Stimulated activated naive CD4-positive, alpha-beta T cell treated with Interleukin-2 at 50 U/mL for 16 hours (primary cell): Measurements from ENCODE around the gene SKAP1.
"Not testable (repeated sequence)": the region's sequence is repeated elsewhere in the genome, so short reads cannot be mapped to it uniquely, and the experiment has no call there.

Source experiments
- DNase-seq: peaks from one replicate; lab custom pipeline; 2025; lab: John Stamatoyannopoulos, UW

Gene SKAP1

GRCh38 chr17:48317732-48318131 is 112.3 kb downstream of the SKAP1 start:
- no peak for DNase-seq

- no peak for DNase-seq
Measured at GRCh38 chr17:48314716-48315115, 115.3 kb downstream of the SKAP1 start.

- no peak for DNase-seq
Measured at GRCh38 chr17:48313096-48313755, 116.8 kb downstream of the SKAP1 start.

- no peak for DNase-seq
Measured at GRCh38 chr17:48311324-48311723, 118.7 kb downstream of the SKAP1 start.

- no peak for DNase-seq
Measured at GRCh38 chr17:48310748-48311213, 119.2 kb downstream of the SKAP1 start.

- DNase-seq: no peak
Measured at GRCh38 chr17:48308581-48308980, 121.4 kb downstream of the SKAP1 start.

GRCh38 chr17:48307814-48308411 is 122.1 kb downstream of the SKAP1 start:
- DNase-seq: peak; percentile 15

GRCh38 chr17:48307255-48307654 is 122.8 kb downstream of the SKAP1 start:
- DNase-seq: no peak

- DNase-seq: no peak
Measured at GRCh38 chr17:48301002-48301401, 129.0 kb downstream of the SKAP1 start.

- DNase-seq: no peak
Measured at GRCh38 chr17:48299760-48300159, 130.3 kb downstream of the SKAP1 start.

GRCh38 chr17:48297825-48298224 is 132.2 kb downstream of the SKAP1 start:
- DNase-seq: no peak

GRCh38 chr17:48296453-48296852 is 133.6 kb downstream of the SKAP1 start:
- no peak for DNase-seq

GRCh38 chr17:48295362-48296288 is 134.4 kb downstream of the SKAP1 start:
- no peak for DNase-seq

GRCh38 chr17:48294806-48295361 is 135.1 kb downstream of the SKAP1 start:
- no peak for DNase-seq

GRCh38 chr17:48294020-48294805 is 135.8 kb downstream of the SKAP1 start:
- no peak for DNase-seq

GRCh38 chr17:48293319-48294019 is 136.5 kb downstream of the SKAP1 start:
- no peak for DNase-seq

GRCh38 chr17:48290378-48290777 is 139.6 kb downstream of the SKAP1 start:
- no peak for DNase-seq

- not testable (repeated sequence) for DNase-seq
Measured at GRCh38 chr17:48286917-48287316, 143.1 kb downstream of the SKAP1 start.

- no peak for DNase-seq
Measured at GRCh38 chr17:48285614-48286013, 144.4 kb downstream of the SKAP1 start.

GRCh38 chr17:48283907-48284306 is 146.1 kb downstream of the SKAP1 start:
- no peak for DNase-seq

GRCh38 chr17:48283411-48283810 is 146.6 kb downstream of the SKAP1 start:
- no peak for DNase-seq
